ENCODE results near the gene ACAP1.

The ACAP1 gene, protein sequence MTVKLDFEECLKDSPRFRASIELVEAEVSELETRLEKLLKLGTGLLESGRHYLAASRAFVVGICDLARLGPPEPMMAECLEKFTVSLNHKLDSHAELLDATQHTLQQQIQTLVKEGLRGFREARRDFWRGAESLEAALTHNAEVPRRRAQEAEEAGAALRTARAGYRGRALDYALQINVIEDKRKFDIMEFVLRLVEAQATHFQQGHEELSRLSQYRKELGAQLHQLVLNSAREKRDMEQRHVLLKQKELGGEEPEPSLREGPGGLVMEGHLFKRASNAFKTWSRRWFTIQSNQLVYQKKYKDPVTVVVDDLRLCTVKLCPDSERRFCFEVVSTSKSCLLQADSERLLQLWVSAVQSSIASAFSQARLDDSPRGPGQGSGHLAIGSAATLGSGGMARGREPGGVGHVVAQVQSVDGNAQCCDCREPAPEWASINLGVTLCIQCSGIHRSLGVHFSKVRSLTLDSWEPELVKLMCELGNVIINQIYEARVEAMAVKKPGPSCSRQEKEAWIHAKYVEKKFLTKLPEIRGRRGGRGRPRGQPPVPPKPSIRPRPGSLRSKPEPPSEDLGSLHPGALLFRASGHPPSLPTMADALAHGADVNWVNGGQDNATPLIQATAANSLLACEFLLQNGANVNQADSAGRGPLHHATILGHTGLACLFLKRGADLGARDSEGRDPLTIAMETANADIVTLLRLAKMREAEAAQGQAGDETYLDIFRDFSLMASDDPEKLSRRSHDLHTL

DNA sequence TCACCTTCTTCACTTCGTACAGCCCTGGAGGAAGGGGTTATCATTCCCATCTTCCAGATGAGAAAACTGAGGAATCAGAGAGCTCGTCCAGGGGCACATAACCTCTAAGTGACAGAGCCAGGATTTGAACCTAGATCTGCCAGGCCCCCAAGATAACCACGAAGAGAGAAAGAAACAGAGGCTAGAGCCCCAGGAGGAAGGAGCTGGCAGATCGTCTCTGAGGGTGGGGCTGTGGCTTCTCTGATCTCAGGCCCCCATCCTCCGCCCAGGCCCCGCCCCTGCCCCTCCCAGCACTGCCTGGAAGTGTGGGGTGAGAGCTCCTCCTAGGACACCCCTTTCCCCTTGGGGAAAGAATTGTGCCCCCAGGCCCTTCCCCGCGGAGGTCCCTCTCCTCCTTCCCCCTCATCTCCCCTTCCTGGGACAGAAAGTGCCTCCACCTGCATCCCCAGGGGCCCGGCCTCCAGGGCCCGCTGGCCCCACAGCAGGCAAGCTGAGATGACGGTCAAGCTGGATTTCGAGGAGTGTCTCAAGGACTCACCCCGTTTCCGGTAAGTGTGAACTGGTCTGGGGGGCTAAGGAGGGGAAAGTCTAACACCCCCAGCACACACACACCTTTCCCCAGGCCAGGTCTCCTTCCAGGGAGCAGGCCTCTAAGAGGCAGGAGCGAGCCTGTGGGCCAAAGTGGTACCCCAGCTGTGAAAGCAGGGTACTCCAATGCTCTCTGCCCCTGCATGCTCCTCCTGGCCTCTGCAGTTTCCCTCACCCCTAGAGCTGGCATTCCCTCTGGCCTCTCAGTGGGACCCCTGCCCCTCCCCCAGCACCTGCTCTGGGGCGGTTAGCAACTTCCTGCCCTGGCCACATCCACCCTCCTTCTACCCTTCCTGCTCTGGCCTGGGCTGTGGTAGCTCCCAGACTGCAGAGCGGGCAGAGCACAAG is at the start of gene ACAP1:
Gene ACAP1 (plus strand): TSS at position 290 of the 936 bp plus-strand sequence. CDS start 206 bp downstream, at position 496.
- peak; percentile 83 for DNase-seq

DNA sequence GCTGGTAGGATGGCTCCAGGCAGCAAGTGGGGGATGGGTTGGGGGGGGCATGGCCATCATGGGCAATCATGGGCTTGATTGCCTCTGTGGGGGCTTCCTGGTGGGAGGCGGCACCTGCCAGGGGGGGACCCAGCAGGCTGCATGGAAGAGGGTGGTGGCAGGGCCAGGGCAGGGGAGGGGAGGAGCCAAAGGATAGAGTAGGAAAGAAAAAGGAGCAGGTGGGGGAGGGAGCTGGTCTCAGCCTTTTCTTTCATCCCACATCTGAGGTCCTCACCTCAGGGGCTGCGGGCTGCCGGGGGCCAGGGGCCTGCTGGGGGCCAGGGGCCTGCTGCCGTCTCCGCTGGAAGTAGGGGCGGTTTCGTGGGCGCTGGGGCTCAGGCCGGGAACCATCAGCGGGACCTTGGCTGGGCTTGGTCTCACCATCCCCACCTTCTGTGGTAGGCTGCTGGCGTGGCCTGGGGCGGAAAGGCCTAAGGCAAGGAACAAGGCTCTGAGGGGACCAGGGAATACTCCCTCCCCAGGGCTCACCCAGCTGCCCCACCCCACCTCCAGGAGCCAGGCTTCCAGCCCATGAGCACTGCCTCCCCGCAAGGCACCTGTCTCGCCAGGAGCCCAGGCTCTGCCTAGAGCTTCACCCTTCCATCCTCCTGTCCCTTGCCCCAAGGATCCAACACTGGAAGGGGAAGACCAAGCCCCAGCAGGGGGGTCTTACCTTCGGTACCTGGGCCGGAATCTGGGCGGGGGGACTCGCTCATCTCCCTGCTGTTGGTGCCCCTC is 46.9 kb upstream of the ACAP1 start:
- DNase-seq, result no peak

DNA sequence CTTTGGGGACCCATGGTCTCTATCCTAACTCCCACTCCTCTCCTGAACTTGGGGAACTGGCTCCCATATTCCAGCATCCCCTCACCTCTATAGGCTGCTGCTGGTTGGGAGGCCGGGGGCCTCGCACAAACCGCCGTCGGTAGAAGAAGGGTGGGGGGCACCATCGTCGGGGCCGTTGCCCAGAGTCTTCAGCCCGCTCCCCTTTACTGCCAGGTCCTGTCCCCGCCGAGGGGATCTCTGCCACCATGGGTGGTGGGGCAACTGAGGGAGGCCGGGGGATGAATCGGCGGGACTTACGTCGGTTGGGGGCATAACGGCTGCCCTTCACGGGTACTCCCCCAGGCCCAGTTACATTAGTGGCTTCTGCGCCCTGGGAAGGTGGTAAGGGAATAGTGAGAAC is 46.2 kb upstream of the ACAP1 start:
- no peak for DNase-seq

DNA sequence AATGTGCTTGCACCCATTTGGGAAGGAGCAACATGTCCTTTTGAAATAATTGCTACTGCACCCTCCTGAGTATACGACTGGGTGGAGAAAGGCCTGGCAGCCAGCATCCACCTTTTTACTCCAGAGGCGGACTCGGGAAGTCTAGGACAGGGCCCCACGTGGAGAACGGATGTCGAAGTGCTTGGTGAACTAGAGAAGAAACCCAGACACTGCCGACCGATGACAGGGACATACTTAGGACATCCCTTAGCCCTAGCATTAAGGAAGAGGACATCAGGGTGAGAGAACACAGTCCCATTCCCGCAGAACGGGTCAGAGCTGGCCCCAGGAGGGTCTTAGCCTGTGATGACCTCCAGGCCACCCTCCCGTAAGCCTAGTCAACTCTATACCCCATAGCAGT is 45.6 kb upstream of the ACAP1 start:
- no peak for DNase-seq

DNA sequence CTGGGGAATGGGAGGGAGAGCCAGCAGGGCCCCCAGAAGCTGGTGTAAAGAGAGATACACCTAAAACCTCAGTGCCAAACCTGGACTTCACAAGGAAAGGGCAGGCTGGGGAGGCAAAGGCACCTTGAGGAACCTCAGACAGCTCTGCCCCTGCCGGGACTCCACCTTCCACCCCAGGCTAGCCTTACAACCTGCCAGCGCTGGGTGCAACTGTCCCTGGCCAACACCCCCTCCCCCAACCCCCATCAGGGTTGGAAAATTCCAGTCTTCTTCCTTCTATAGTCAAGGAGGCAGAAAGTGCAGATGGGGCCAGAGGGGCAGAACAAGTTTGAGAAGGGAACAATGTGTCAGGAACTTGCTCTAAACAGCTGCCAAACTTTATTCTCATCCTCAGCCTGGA is 44.1 kb upstream of the ACAP1 start:
- no peak for DNase-seq

DNA sequence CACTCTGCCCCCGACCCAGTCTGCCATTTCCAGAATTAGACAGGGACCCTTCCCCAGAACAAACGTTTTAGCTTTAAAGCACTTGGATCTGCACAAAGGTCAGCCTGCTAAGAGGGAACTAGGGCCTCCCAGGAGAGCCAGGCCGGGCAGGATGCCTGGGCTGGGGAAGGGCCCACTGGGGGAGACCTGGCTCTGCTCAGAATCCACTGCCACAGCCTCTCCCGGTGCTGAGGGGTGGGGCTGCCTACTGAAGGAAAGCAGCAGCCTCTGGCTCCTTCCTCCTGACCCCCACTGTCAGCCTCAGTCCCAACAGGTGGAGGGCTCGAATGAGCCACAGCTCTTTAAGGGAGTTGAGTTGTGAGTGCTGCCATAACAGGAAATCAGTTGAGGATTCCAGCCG is 43.6 kb upstream of the ACAP1 start:
- DNase-seq, result no peak

DNA sequence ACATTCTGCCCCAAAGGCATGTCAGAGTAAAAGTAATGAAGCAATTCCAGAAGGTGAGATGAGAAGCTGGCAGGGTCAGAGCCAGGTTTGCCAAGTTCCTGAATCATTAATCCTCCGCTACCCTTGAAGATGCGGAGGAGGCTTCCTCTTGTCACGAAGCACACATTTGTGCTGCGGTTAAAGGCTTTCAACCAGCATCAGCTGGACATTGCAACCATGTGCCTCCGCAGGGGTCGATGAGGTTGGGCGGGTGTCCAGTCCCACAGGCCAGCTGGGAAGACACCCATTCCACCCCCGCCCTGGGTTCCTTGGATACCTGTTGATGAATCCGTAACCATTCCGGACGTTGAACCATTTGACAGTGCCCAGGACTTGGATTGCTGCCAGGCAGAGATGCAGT is 43.2 kb upstream of the ACAP1 start:
- DNase-seq, result no peak

DNA sequence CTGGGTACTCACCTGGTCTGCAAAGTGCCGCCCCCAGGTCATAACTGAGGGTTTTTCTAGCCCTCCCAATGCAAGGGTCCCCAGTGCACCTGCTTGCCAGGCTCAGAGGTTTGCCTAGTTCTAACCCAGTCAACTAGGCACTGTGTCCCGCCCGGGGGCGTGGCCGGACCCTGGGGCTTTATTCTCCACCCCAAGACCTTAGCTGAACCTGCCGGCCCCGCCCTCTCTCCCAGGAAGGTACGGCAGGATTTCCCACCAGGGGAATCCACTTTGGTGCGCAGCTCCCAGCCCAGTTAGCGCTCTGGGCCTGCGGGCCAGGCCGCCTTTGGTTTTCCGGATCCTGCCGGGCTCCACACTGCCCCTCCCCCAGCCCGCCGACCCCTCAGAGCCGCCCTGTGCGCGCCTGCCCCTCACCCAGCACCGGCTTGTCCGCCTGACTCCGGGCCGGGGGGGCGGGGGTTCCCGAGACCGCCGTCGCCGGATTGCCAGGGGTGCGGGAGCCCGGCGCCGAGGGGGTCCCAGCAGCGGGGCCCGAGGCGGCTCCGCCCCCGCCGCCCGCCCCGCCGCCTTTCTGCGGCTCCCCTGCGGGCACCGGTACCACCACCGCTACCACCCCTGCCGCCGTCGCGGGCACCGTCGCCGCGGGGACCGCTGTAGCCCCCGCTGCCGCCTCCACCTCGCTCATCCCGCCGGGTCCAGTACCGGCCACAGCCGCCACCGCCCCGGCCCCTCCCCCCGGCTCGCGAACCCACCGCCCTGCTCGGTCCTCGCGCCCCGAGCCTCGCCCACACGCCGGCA is 42.3 kb upstream of the ACAP1 start:
- DNase-seq, result no peak

DNA sequence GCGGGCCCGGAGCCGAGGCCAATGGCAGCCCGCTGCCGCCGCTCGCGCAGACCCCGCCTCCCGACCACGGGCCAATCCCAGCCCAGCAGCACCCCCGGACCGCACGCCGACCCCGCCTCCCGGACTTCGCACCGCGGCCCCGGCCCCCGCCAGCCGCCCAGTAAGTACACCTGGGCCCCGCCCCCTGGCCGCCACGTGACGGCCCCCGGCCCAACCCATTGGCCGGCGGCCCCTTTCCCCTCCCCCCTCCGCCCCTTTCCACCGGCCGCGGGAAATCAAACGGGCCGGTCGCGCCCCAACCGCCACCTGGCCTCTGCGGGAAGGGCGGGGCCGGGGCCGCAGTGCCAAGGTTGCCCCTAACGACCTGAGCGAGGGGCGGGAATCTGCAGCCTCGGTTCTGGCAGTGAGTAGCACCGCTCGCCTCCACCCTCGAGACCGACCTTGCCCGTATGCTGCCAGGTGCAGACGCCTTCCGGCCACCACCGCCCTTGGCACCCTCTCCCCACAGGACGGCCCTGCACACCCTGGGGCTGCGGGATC is 41.6 kb upstream of the ACAP1 start, which contains the start of gene YBX2:
Gene YBX2 (minus strand): TSS at position 26 of the 540 bp plus-strand sequence. CDS start 139 bp downstream, outside the sequence.
- DNase-seq, result peak; percentile 72

DNA sequence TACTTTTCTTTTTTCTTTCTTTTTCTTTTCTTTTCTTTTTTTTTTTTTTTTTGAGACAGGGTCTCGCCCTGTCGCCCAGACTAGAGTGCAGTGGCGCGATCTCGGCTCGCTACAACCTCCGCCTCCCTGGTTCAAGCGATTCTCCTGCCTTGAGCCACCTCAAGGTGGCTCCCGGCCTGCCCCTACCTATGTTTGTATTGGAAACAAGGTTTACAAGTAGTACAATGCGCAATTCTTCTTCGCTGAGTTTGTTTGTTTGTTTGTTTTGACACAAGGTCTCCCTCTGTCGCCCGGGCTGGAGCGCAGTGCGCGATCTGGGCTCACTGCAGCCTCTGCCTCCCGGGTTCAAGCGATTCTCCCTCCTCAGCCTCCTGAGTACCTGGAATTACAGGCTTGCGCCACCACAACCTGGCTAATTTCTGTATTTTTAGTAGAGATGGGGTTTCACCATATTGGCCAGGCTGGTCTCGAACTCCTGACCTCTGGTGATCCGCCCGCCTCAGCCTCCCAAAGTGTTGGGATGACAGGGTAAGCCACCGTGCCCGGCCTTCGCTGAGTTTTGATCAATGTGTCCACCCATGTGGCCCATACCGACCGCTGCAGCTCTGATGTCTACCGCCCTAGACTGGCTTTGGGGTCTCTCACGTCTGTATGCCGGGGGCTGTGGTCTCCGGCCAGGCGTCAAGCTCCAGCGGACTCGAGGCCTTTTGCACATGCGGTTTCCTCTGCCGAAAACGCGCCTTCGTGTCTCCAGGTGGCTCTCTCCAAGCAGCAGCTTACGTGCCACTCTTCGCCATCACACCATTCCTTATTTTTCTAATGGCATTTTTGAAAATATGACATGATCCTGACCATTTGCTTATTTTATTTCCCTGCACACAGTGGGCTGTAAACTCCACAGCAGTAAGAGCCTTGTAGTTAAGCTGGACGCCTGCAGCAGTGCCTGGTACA is 40.8 kb upstream of the ACAP1 start:
- DNase-seq, result no peak

DNA sequence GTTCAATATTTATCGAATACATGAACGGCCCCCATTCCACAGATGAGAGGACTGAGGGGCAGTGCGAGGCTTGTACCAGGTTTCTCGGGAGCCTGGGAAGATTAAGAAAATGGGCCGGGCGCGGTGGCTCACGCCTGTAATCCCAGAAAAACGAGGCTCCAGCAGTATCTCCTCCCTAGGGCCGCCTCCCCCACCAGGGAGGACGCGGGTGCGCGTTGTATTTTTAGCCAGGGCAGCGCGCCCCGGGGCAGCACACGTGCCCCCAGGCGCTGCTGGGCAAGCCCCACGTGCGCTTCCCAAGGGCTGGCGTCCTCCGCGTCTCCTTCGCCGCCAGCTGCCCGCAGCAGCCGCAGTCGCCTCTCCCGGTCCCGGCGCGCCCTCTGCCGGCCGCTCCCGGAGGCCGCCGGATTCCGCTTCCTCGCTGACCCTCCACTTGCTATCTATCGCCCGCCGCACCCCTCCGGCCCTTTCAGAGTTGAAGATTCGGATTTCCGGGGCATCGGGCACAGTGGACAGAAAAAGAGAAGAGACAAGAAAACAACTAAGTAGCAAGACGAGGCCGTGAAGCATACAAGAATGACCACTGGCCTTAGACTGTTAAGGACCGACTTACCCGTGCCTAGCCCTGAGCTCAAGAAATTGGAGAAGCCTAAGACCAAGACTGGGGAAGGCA is 40.0 kb upstream of the ACAP1 start:
- DNase-seq, result peak; percentile 74

DNA sequence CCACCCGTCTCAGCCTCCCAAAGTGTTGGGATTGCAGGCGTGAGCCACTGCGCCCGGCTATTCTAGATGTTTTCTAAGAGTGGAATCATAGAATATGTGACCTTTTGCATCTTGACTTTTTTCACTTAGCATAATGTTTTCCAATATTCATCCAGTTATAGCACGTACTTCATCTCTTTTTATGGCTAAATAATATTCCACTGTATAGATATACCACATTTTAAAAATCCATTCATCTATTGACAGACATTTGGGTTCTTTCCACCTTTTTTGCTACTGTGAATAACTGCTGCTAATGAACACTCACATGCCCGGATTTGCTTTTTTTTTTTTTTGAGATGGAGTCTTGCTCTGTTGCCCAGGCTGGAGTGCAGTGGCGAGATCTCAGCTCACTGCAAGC is 32.1 kb upstream of the ACAP1 start:
- DNase-seq, result no peak

DNA sequence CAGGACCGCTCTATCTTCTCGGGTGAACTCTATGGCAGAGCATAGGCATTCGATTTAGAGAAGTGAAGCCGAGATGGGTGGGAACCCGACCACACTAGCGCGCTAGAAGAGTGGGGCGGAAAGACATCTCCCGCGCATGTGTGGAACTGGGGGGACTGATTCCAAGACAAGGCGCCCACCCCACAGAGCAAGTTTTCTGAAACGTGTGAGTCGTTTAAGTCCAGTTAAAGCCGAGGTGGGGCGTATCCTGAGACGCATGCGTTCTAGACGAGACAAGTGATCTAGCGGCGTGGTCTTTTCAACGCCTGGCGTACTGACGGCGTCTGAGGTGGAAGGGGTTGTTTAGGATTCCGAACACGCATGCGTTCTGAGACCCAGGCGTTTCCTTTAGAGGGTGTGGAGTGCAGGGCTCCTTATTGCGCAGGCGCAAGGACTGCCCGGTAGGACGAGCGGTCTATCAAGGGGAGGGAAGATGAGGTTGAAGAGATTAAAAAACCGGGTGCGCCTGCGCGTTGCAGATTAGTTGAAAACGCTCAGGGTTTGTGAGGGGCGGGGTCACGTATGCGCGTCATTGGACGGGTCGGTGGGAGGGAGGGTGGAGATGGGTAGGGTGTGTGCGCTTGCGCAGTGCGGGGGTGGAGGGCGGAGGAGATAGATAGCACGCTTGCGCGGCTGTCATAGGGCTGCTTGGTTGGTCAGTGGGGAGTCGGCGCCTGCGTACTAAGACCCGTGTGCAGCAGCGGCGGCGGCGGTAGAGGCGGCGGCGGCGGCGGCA is 29.2 kb upstream of the ACAP1 start, which contains the start of gene EIF5A:
Gene EIF5A (plus strand): TSS at position 718 of the 775 bp plus-strand sequence. CDS start 2,008 bp downstream, outside the sequence.
- DNase-seq, result peak; percentile 100

DNA sequence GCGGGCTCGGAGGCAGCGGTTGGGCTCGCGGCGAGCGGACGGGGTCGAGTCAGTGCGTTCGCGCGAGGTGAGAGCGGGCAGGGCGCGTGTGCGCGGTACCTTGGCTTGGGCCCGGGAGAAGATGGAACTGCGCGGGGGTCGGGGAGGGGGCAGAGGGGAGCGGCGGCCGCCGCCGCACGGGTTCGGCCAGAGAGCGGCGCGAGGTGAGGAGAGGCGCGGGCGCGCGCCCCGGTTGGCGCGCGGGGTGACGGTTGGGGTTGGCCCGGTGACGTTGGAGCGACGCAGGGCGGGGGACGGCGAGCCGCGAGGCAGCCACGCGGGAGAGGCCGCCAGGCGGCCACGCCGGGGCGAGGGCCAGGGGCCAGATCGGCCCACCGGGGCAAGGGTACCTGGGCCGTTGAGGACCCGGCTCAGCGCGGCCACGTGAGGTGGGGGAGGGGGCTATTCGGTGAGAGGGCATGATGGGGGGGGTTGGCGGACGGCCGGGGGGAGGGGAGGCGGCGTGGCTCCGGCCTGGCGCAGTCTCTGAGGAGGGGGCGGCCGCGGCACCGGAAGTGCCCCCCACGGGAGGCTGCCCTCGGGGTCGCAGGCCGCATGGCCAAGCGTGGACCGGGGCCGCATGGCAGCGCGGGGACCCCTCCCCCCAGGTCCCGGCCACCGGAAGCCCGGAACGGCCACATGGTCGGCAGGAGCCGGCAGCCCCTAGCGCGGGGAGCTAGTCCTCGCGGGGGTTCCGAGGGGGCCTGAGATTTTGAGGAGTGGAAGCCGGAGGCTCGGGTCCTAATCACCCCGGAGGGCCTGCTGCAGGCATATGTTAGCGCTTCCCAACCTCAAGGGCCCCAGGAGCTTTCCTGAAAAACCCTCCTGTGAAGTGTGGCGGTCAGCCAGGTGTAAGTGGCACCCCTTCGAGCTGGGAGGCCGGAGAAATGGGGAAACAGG is 28.4 kb upstream of the ACAP1 start:
- DNase-seq, result peak; percentile 57

DNA sequence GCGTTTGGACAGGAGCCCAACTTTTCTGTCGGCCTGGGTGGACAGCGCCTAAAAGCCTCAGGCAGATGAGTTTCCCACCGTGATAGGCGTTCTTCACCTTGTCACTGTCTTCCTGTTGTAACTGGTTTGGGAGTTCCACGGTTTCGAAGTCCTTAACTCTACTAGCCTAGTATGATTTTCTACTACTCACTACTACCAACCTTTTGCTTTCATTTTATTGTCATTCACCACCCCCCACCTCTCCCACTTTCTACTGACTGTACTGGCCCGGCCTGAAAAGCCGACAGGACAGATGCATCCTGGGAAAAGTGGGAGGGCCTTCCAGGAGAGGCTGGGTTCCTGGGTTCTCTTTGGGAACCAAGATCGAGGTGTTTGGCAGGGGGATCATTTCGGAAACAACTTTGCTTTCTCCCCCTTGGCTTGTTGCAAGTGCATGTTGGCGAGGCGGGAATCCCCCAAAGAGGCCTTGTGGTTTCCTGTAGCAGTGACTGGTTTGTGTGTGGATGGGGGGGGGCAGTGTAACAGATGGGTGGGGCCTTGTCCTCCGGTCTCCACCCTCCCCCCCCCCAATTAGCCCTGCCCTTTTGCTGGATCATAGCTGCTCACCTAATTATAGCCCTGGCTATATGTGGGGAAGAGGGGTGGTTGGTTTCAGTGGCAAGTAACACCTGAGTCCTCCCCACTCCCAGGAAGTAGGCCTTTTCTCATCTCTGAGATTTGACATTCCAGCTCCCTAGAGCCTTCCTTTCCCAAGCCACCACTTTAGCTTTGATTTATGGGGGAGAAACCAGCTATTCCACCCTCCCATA is 27.5 kb upstream of the ACAP1 start:
- peak; percentile 82 for DNase-seq

DNA sequence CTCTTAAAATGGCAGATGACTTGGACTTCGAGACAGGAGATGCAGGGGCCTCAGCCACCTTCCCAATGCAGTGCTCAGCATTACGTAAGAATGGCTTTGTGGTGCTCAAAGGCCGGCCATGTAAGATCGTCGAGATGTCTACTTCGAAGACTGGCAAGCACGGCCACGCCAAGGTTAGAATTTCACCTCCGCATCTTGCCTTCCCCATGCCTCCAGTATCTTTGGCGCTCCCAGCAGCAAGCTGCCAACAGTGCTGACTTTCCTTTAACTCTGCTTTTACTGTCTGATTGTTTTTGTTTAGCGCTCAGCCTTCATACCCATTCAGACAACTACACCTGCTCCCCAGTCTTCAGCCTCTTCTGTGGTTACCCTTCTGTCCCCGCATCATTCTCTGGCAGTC is 26.7 kb upstream of the ACAP1 start:
- DNase-seq, result no peak

Measured in activated CD8-positive, alpha-beta memory T cell treated with anti-CD3 and anti-CD28 coated beads, Interleukin-2, amount 50 U/mL, for 4 hours (primary cell).